ENCODE data around the gene ZNF296.
"Not testable (repeated sequence)": the region's sequence is repeated elsewhere in the genome, so short reads cannot be mapped to it uniquely, and the experiment has no call there.

Gene ZNF296

GRCh38 chr19:45076029-45076850 lies at the start of gene ZNF296:
Gene ZNF296 (minus strand): TSS chr19:45076478. CDS start chr19:45076373, 105 bp downstream.
- DNase-seq = peak; percentile 92

GRCh38 chr19:45125360-45125759 lies 49.1 kb upstream of the ZNF296 start:
- DNase-seq = no peak

DNA sequence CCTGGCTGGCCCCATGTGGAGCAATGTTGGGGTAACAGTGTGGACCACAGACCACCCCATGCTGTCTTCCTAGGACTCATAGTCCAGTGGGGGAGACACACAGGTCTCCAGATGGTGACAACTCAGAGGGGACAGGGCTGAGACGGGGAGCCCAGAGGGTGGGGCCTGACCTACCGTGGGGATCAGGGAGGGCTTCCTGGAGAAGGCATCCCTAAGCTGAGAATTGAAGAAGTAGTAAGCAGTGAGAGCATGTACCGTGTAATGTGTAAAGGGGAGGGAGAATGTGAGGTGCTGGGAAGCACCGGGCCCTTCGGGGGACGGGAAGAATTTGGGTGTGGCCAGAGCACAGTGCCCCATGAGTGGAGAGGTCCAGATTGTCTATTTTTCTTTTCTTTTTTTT lies 47.7 kb upstream of the ZNF296 start:
- no peak for DNase-seq

GRCh38 chr19:45123440-45123850 lies 47.2 kb upstream of the ZNF296 start:
- DNase-seq = peak; percentile 90

DNA sequence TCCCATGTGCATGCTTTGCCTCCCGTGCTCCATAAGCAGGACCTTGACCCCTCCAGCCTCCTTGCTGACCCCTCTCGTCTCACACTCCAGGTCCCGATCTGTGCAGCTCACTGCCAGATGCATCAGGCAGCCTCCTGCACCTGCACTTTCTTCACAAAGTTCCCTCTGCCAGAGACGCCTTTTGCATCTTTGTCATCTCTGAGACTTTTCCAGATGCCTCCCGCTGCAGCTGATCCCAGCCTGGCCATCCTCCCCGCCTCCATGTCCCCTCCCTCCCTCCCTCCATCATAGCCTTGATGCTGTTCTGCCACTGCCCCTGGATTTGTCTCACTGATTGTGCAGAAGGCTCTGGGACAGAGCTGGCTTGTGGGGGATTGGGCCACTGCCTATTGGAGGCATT lies 46.6 kb upstream of the ZNF296 start:
- DNase-seq = no peak

GRCh38 chr19:45121827-45122345 lies 45.6 kb upstream of the ZNF296 start:
- no peak for DNase-seq

GRCh38 chr19:45119582-45119981 lies 43.3 kb upstream of the ZNF296 start:
- no peak for DNase-seq

DNA sequence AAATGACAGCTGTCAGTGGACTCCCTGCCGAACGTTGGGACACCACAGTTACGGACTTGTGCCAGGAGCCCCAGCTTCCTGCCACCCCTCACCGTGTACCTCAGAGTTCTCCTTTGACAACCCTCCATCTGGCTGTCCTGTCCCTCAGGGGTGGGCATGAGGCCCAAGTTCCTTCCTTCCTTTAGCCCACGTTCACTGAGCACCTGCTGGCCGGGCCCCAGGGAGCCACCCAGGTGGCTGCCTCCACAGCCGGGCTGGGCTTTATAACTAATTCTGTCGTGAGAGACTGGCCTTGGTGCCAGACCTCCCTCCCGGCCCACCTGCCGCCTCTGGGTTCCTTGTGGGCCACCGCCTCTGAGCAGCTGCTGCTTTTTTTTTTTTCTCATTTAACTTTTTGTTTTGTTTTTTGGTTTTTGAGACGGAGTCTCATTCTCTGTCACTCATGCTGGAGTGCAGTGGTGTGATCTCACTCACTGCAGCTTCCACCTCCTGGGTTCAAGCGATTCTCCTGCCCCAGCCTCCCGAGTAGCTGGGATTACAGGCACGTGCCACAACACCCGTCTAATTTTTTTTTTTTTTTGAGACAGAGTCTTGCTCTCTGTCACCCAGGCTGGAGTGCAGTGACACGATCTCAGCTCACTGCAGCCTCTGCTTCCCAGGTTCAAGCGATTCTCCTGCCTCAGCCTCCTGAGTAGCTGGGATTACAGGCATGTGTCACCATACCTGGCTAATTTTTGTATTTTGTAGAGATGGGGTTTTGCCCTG lies 42.5 kb upstream of the ZNF296 start:
- DNase-seq = not testable (repeated sequence)

DNA sequence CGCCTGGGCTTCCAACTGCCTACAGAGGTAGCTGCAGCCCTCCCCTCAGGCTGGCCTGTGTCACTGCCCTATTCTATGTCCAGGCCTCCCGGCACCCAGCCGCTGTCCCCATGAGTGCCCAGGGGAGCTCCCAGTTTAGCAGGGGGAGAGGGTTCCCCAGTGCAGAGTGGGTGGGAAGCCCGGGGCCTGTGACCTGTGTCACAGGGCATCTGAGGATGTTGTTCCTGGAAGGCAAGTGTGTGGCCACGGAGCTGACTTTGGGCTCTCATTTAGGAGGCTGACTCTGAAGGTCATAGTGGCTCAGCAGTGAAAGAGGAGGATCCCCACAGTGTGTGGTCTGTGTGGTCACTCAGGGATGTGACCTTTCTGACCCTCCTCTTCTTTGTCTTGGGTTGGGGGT lies 41.8 kb upstream of the ZNF296 start:
- no peak for DNase-seq

DNA sequence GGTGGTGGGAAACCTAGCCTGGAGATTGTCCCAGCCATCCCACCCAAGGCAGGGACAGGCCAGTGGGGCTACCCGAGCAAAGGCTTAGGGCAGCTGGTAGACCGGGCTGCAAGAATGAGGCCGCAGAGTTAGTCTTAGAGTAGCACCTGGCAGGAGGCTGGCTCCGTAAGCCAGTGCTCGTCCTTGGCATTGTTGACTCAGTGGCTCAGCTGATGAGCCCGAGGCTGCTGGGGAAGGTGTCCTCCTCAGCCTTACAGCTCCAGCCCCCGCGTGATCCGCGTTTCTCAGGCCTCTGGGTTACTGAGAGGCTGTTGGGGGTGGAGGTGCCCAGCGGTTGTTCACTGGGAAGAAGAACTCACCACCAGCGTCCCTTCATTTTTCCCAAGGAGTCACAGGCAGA lies 41.4 kb upstream of the ZNF296 start:
- no peak for DNase-seq

- peak; percentile 76 for DNase-seq
Measured at GRCh38 chr19:45117167-45117594, 40.9 kb upstream of the ZNF296 start.

DNA sequence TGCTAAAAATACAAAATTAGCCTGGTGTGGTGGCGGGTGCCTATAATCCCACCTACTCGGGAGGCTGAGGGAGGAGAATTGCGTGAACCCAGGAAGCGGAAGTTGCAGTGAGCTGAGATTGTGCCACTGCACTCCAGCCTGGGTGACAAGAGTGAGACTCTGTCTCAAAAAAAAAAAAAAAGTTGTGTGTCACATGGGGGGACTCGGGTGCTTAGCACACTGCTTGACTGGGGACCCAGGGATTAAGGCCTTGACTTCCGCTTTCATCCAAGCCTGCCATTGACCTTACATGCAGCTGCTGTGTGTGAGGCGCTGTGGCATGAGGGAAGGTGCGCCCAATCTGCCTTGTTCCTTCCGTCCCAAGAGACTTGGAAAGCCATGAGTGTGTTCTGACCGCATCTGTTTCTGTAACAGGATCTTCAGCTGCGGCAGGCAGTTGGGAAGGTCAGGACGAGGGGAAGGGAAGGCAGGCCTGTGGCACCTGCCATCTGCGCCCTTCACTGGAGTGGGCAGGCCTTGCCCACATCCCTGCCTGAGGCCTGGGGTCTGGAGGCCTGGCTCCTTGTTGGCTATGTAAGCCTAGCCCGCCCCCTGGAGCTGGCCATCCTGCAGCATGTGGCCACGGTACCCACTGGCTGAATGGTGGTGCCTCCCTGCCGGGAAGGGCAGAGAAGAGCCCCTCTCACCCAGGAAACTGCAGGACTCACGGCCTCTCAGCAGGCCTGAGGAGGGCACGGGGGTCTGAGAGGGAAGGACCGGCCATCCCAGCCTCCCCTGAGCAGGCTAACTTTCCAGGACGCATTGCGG lies 39.7 kb upstream of the ZNF296 start:
- DNase-seq = peak; percentile 86

- DNase-seq = no peak
Measured at GRCh38 chr19:45114116-45114515, 37.8 kb upstream of the ZNF296 start.

- DNase-seq = no peak
Measured at GRCh38 chr19:45113628-45114027, 37.4 kb upstream of the ZNF296 start.

GRCh38 chr19:45112111-45112827 lies 36.0 kb upstream of the ZNF296 start:
- no peak for DNase-seq

DNA sequence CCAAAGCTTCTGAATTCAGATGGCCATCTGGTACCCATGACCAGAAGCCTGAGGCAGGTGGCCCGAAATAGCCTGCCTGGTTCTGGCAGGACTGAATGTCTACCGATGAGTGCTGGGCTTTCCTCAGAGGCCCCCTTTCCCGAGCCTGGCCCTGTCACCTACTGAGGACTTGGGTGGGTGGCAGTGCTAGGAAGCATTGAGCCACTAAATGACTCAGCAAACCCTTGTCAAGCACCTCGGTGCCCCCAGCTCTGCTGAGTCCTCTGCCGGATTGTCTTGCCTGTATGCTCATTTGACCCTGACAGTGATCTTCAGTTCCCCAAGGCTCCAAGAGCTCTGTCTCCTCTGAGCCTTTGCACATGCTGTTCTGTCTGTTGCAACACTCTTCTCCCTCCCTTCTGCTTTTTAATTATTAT lies 34.6 kb upstream of the ZNF296 start:
- DNase-seq = no peak

- DNase-seq = no peak
Measured at GRCh38 chr19:45107621-45108150, 31.4 kb upstream of the ZNF296 start.

DNA sequence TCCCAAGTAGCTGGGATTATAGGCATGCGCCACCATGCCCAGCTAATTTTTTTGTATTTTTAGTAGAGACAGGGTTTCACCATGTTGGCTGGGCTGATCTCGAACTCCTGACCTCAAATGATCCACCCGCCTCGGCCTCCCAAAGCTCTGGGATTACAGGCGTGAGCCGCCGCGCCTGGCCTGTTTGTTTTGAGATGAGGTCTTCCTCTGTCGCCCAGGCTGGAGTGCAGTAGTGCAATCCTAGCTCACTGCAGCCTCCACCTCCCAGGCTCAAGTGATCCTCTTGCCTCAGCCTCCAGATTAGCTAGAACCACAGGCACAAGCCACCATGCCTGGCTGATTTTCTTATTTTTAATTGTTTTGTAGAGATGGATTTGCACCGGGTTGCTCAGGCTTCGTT lies 30.1 kb upstream of the ZNF296 start:
- DNase-seq = not testable (repeated sequence)

DNA sequence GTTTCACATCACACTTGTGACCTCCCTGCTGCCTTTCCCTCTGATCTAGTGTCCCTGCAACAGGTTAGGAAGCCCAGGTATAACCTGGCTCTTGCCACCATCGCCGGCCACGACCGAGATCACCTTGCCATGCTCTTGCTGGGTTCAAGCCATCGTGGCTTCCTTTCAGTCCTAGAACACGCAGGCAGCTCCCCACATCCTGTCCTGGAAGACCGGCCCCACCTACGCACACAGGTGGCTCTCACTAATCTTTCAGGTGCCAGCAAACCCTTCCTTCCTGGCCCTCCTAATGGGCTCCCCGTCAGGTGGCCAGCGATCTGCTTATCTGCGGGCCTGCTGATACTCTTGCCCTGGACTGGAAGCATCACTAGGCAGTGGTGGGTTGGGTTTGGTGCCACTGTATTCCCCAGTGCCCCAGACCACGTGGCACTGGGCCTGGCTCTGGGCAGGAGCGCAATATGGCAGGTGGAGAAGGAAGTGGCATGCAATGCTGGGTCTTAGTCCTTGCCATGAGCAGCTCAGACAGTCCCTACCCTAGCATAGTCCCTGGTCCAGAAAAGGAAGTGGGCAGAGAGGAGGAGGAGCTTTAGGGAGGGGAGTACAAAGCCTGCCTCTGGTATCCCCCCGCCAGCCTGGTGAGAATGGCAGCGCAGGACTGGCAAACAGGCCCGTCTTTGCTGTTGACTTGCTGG lies 28.5 kb upstream of the ZNF296 start:
- DNase-seq = no peak

DNA sequence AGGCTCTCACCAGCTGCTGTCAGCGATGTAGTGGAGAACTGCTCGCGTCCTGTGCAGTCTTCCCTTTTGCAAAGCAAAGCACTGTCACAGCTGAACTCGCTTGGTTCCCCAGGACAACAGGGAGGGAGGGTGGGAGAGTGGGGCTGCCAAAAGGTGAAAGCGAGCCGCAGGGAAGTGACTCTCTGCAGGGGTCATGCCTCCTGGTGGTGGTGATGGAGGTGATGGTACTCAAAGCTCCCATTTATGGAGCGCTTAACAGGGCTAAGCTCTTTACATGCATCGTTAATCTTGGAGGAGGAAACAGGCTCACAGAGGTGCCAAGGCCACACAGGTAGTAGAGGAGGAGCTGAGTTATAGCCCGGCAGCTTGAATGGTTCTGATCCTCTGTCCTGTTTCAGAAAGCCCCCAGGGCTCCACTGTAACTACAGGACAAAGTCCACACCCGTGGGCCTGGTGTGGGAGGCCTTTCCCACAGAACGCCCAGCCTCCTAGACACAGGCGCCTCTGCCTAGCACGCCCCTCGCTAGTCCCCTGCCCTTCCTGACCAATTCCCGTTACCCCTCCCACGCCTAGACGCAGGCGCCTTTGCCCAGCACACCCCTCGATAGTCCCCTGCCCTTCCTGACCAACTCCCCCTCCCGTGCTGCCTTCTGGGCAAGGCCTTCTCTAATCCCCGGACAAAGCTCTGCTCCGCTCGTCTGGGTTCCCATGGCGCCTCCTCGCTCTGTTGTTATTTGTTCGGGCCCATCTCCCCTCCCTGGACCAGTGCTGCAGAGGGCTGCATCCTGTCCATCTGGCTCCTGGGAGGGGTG lies 27.4 kb upstream of the ZNF296 start:
- DNase-seq = peak; percentile 94

DNA sequence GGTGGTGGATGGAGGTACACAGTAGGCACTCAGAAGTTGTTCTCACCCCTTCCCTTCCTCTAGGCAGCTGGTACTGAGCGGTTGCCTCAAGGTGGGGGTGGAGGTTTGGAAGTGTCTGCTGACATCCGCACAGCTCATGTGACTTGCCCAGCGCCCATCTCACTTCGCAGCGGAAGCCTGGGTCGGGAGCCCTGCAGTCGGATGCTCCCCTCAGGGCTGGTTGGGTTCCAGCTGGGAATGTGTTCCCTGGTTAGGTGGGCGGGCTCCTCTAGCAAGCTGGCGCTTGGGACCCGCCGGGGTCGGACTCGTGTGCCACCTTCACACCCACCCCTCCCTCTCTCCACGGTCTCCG lies 26.9 kb upstream of the ZNF296 start:
- peak; percentile 61 for DNase-seq
